Calu3 (cell line): Measurements from ENCODE around the gene MUTYH. TPM values are rescaled to one million over a fixed set of nuclear protein-coding genes. Genes with fewer than 3 reads are reported as not detected.

ENCODE experiments used
- BruUV-seq: library from RNA; stranded (reverse); fragments of 400-500 nt; replicated peaks from 2 replicates; lab custom pipeline; 2021; lab: Mats Ljungman, UMichigan
- CTCF ChIA-PET: fragments of 300-600 bp; sonication (Branson Sonifier 250); formaldehyde crosslinking; loops from one replicate; lab custom pipeline; 2022; ENCODE audit warnings: antibody characterized with exemption; lab: Charles Lee
- DNase-seq: peaks from one replicate; pipeline ENCODE4 v3.0.0; 2022
- H3K27ac Mint-ChIP-seq: one replicate; pipeline ENCODE4 v1.8.0; 2022; ENCODE audit warnings: mixed read lengths; ENCODE audit not compliant: unreplicated experiment
- H3K27me3 Mint-ChIP-seq: one replicate; pipeline ENCODE4 v1.8.0; 2022; ENCODE audit warnings: mixed read lengths; ENCODE audit not compliant: unreplicated experiment
- H3K36me3 Mint-ChIP-seq: one replicate; pipeline ENCODE4 v1.8.0; 2022; ENCODE audit warnings: mild to moderate bottlenecking, moderate library complexity, mixed read lengths; ENCODE audit not compliant: insufficient read depth, unreplicated experiment
- H3K4me1 Mint-ChIP-seq: one replicate; pipeline ENCODE4 v1.8.0; 2022; ENCODE audit warnings: mild to moderate bottlenecking, low read depth, mixed read lengths; ENCODE audit not compliant: unreplicated experiment
- H3K4me3 Mint-ChIP-seq: one replicate; pipeline ENCODE4 v1.8.0; 2022; ENCODE audit warnings: mild to moderate bottlenecking, low read depth, moderate library complexity, mixed read lengths; ENCODE audit not compliant: unreplicated experiment
- H3K9me3 Mint-ChIP-seq: one replicate; pipeline ENCODE4 v1.8.0; 2022; ENCODE audit warnings: low read depth, mixed read lengths; ENCODE audit not compliant: unreplicated experiment
- CTCF ChIP-seq: fragments of 200-600 bp; IDR thresholded peaks from one replicate; pipeline ENCODE4 v1.8.0; 2022; ENCODE audit warnings: antibody characterized with exemption; ENCODE audit not compliant: unreplicated experiment
- intact Hi-C: fragments of 100-400 bp; cut with micrococcal nuclease; formaldehyde crosslinking; loops from one replicate; pipeline ENCODE4 v1.10.0; 2022; ENCODE audit not compliant: unreplicated experiment
- total RNA-seq: library from RNA; stranded (reverse); gene quantifications from 2 replicates; pipeline ENCODE4 v1.2.3, GENCODE V29; 2022

Gene MUTYH
- total RNA-seq, 1 experiment from 2014 or later = 48.1 TPM

- Mint-ChIP-seq H3K27ac (no peak overlapping the region), H3K9me3 (no peaks in the 10 kb centered on the region), H3K36me3 (no peaks in the 10 kb centered on the region), H3K4me3 (no peak overlapping the region), H3K4me1 (no peaks in the 10 kb centered on the region), H3K27me3 (no peaks in the 10 kb centered on the region)
- BruUV-seq = no TSS peak
- intact Hi-C loops = no loop called here
- DNase-seq = no peak
- no peak for TF ChIP-seq CTCF
- CTCF ChIA-PET = no interaction called here
Observed at GRCh38 chr1:45383191-45383590, 43.0 kb upstream of the MUTYH start.

- no peaks in the 10 kb centered on the region for H3K36me3 Mint-ChIP-seq
- BruUV-seq = no TSS peak
- no peak overlapping the region for H3K4me3 Mint-ChIP-seq
- CTCF ChIA-PET = no interaction called here
- no peaks in the 10 kb centered on the region for H3K27me3 Mint-ChIP-seq
- no peak for TF ChIP-seq CTCF
- H3K27ac Mint-ChIP-seq = no peak overlapping the region
- H3K9me3 Mint-ChIP-seq = no peaks in the 10 kb centered on the region
- intact Hi-C loops = no loop called here
- no peak for DNase-seq
- no peaks in the 10 kb centered on the region for H3K4me1 Mint-ChIP-seq
Observed at GRCh38 chr1:45381243-45381642, 41.0 kb upstream of the MUTYH start.

- H3K36me3 Mint-ChIP-seq = no peaks in the 10 kb centered on the region
- TF ChIP-seq CTCF = no peak
- H3K4me1 Mint-ChIP-seq = no peaks in the 10 kb centered on the region
- H3K27ac Mint-ChIP-seq = no peak overlapping the region
- DNase-seq = no peak
- CTCF ChIA-PET = no interaction called here
- H3K4me3 Mint-ChIP-seq = no peak overlapping the region
- intact Hi-C loops = no loop called here
- no TSS peak for BruUV-seq
- H3K9me3 Mint-ChIP-seq = no peaks in the 10 kb centered on the region
- no peaks in the 10 kb centered on the region for H3K27me3 Mint-ChIP-seq
Observed at GRCh38 chr1:45380730-45381129, 40.5 kb upstream of the MUTYH start.

GRCh38 chr1:45380125-45380524 is 39.9 kb upstream of the MUTYH start:
- Mint-ChIP-seq H3K36me3 (no peaks in the 10 kb centered on the region), H3K27me3 (no peaks in the 10 kb centered on the region), H3K4me1 (no peaks in the 10 kb centered on the region), H3K9me3 (no peaks in the 10 kb centered on the region), H3K27ac (no peak overlapping the region), H3K4me3 (no peak overlapping the region)
- no peak for TF ChIP-seq CTCF
- no peak for DNase-seq
- CTCF ChIA-PET = no interaction called here
- intact Hi-C loops = no loop called here
- BruUV-seq = no TSS peak

GRCh38 chr1:45379524-45379923 is 39.3 kb upstream of the MUTYH start:
- Mint-ChIP-seq H3K4me1 (no peaks in the 10 kb centered on the region), H3K9me3 (no peaks in the 10 kb centered on the region), H3K27me3 (no peaks in the 10 kb centered on the region), H3K27ac (no peak overlapping the region), H3K4me3 (no peak overlapping the region), H3K36me3 (no peaks in the 10 kb centered on the region)
- no peak for TF ChIP-seq CTCF
- CTCF ChIA-PET = interaction anchor here (0.7 kb wide), 1 partner anchor 418 kb away, joined by 3 read pairs; no protein-coding TSS in a partner anchor
- no TSS peak for BruUV-seq
- intact Hi-C loops = no loop called here
- no peak for DNase-seq
